Choroid plexus epithelial cell (primary cell): ENCODE data around the gene HSPA9.

ENCODE experiments used
- DNase-seq: peaks from one replicate; pipeline ENCODE4 v3.0.0-alpha.2; 2010; ENCODE audit warnings: low read depth
- H3K4me3 ChIP-seq: 2 replicates; pipeline ENCODE4 v1.5.1; 2011; ENCODE audit warnings: low read depth, mild to moderate bottlenecking, control low read depth, low read length, moderate library complexity
- CTCF ChIP-seq: conservative IDR thresholded peaks from 2 replicates; pipeline ENCODE4 v1.5.1; 2011; ENCODE audit warnings: low read depth, mild to moderate bottlenecking, control low read depth, inconsistent platforms, low read length, moderate library complexity

HSPA9 gene

GRCh38 chr5:138580777-138581176 lies 5.6 kb upstream of the HSPA9 start:
- no peak for TF ChIP-seq CTCF
- no peak overlapping the region for H3K4me3 ChIP-seq
- no peak for DNase-seq

GRCh38 chr5:138580001-138580400 lies 4.8 kb upstream of the HSPA9 start:
- no peak for DNase-seq
- H3K4me3 ChIP-seq = no peak overlapping the region
- TF ChIP-seq CTCF = no peak

GRCh38 chr5:138579517-138579863 lies 4.3 kb upstream of the HSPA9 start:
- H3K4me3 ChIP-seq = no peak overlapping the region
- no peak for TF ChIP-seq CTCF

GRCh38 chr5:138577452-138577851 lies 2.3 kb upstream of the HSPA9 start:
- no peak for TF ChIP-seq CTCF
- no peak overlapping the region for H3K4me3 ChIP-seq
- no peak for DNase-seq

More at GRCh38 chr5:138579517-138579863, 4.3 kb upstream of the HSPA9 start:
- no peak for DNase-seq

- no peak for TF ChIP-seq CTCF
- peak; percentile 26 for DNase-seq
- peak overlapping the region; percentile 100 for H3K4me3 ChIP-seq
Observed at GRCh38 chr5:138574744-138575193, 432 bp downstream of the HSPA9 start.

DNA sequence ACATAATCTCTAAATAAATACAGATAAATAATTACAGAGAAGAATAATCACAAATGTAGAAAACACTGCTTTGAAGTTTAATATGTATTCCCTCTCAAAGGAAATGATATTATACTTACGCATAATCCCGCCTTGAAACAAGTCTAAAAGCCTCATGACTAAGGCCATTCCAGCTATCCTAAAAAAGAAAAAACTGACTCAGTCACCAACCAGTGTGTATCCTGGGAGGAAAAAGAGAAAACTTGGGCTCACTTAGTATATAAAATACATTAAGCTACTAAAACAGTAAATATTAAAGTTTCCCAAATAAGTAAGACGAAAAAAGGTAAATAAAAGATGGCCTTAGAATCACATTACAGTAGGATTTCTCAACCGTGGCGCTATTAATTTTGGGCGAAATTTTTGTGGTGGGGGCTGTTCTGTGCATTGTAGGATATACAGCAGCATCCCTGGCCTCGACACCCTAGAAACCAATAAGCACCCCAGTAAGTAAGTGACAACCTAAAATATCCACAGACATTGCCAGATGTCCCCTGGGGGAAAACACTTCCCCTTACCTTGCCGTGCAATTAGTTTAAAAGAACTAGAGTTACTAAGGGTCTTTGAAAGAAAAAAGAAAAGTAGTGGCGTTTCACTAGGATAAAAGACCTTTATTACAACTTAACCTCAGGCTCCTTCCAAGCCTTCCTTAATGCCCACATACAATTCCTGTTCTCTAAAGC lies 1.1 kb downstream of the HSPA9 start:
- peak; percentile 19 for DNase-seq
- peak overlapping the region; percentile 100 for H3K4me3 ChIP-seq
- no peak for TF ChIP-seq CTCF

GRCh38 chr5:138573223-138573622 lies 2.0 kb downstream of the HSPA9 start:
- H3K4me3 ChIP-seq = no peak overlapping the region

More at GRCh38 chr5:138573223-138573622, 2.0 kb downstream of the HSPA9 start:
- TF ChIP-seq CTCF = no peak
- no peak for DNase-seq
